Panc1 (cell line): ENCODE measurements around the gene ERC2. TPM values are rescaled to one million over a fixed set of nuclear protein-coding genes. Genes with fewer than 3 reads are reported as not detected.

Source experiments
- ATAC-seq: fragments of 200-7000 bp; cut with Tn5 transposase; 2 replicates; pipeline ENCODE4 v1.9.1; 2020; ENCODE audit warnings: mild to moderate bottlenecking, moderate library complexity
- BruUV-seq: library from RNA; stranded (reverse); fragments of 400-500 nt; replicated peaks from 2 replicates; lab custom pipeline; 2021; lab: Mats Ljungman, UMichigan
- CTCF ChIA-PET: fragments of 300-600 bp; sonication (Branson Sonifier 250); formaldehyde crosslinking; loops from one replicate; lab custom pipeline; 2022; ENCODE audit warnings: antibody characterized with exemption; lab: Charles Lee
- POLR2A ChIA-PET: fragments of 300-600 bp; sonication (Branson Sonifier 250); formaldehyde crosslinking; loops from one replicate; lab custom pipeline; 2022; ENCODE audit warnings: antibody characterized with exemption; lab: Charles Lee
- DNase-seq: peaks from one replicate; pipeline ENCODE4 v3.0.0-alpha.2; 2010; ENCODE audit warnings: low read depth, low spot score
- H3K27ac ChIP-seq: 2 replicates; pipeline ENCODE4 v1.5.1; 2011; ENCODE audit warnings: mild to moderate bottlenecking, low read length, inconsistent platforms
- H3K27me3 ChIP-seq: fragments of 200-500 bp; sonication (Bioruptor generic); 2 replicates; pipeline ENCODE4 v1.6.0; 2014; ENCODE audit warnings: low read length, inconsistent platforms; ENCODE audit not compliant: control insufficient read depth, insufficient read depth
- H3K36me3 ChIP-seq: fragments of 200-500 bp; sonication (Bioruptor generic); 2 replicates; pipeline ENCODE4 v1.5.1; 2014; ENCODE audit warnings: inconsistent platforms, mild to moderate bottlenecking, low read length, moderate library complexity; ENCODE audit not compliant: control insufficient read depth, insufficient read depth
- H3K4me1 ChIP-seq: 2 replicates; pipeline ENCODE4 v1.5.1; 2011; ENCODE audit warnings: inconsistent platforms, mild to moderate bottlenecking, low read length, moderate library complexity; ENCODE audit not compliant: control insufficient read depth, insufficient read depth
- H3K4me3 ChIP-seq, 2 experiments: 2 replicates each; pipeline ENCODE4 v1.5.1; 2011 to 2012; ENCODE audit warnings: low read depth in 2 of 2, low read length in 2 of 2, mild to moderate bottlenecking in 2 of 2, inconsistent platforms in 1 of 2, moderate library complexity in 1 of 2
- H3K9me3 ChIP-seq: fragments of 200-500 bp; sonication (Bioruptor generic); 2 replicates; pipeline ENCODE4 v1.5.1; 2014; ENCODE audit warnings: low read depth, mild to moderate bottlenecking, inconsistent platforms, low read length, moderate library complexity; ENCODE audit not compliant: control insufficient read depth, insufficient read depth
- CTCF ChIP-seq: fragments of 450-650 bp; IDR thresholded peaks from 2 replicates; pipeline ENCODE4 v1.5.1; 2017; ENCODE audit warnings: mild to moderate bottlenecking
- POLR2AphosphoS5 ChIP-seq: IDR thresholded peaks from 2 replicates; pipeline ENCODE4 v1.6.1; 2012; ENCODE audit warnings: mild to moderate bottlenecking, low read depth, low read length, moderate library complexity
- REST ChIP-seq, 2 experiments: IDR thresholded peaks; 2 replicates each; pipeline ENCODE4 v1.6.1; 2011 to 2012; ENCODE audit warnings: low read depth in 2 of 2, control low read depth in 1 of 2, low read length in 1 of 2, mild to moderate bottlenecking in 1 of 2, moderate library complexity in 1 of 2; ENCODE audit not compliant: insufficient read depth in 1 of 2
- SIN3A ChIP-seq: IDR thresholded peaks from 2 replicates; pipeline ENCODE4 v1.6.1; 2012; ENCODE audit warnings: low read depth, mild to moderate bottlenecking, low read length, moderate library complexity, borderline replicate concordance; ENCODE audit not compliant: insufficient read depth
- TCF7L2 ChIP-seq: IDR thresholded peaks from 2 replicates; pipeline ENCODE4 v1.6.1; 2011; ENCODE audit warnings: mild to moderate bottlenecking, low read depth, low read length, inconsistent platforms
- in situ Hi-C: cut with HindIII; loops from 2 replicates; pipeline ENCODE4 v1.10.0; 2016; ENCODE audit warnings: low sequenced_read_pairs, low pct_unique_long_range_greater_than_20kb
- intact Hi-C: fragments of 100-400 bp; cut with micrococcal nuclease; formaldehyde crosslinking; loops from one replicate; pipeline ENCODE4 v1.10.0; 2022; ENCODE audit not compliant: unreplicated experiment
- total RNA-seq: library from RNA; stranded (reverse); gene quantifications from one replicate; pipeline ENCODE4 v1.2.1, GENCODE V29; 2021; ENCODE audit not compliant: unreplicated experiment

ERC2 gene
- total RNA-seq, 1 experiment from 2014 or later, result 0.33 TPM

GRCh38 chr3:55466526-55466925 is 1001.7 kb downstream of the ERC2 start:
- Histone ChIP-seq H3K27ac (no peak overlapping the region), H3K27me3 (no peaks in the 10 kb centered on the region), H3K9me3 (no peaks in the 10 kb centered on the region), H3K36me3 (no peaks in the 10 kb centered on the region), H3K4me1 (no peaks in the 10 kb centered on the region), H3K4me3 (no peak overlapping the region)
- no TSS peak for BruUV-seq
- TF ChIP-seq CTCF (no peak), TCF7L2 (no peak), SIN3A (no peak), POLR2AphosphoS5 (no peak), REST (IDR thresholded peaks at IDR 0.05; ENCODE audit: insufficient read depth in 1 of 2, low read depth in 2 of 2, low read length in 1 of 2) (no peak)
- in situ Hi-C loops (no loop called here), intact Hi-C loops (no loop called here)
- ChIA-PET POLR2A (no interaction called here), CTCF (no interaction called here)
- ATAC-seq (no peak), DNase-seq (no peak)

- in situ Hi-C loops (no loop called here), intact Hi-C loops (no loop called here)
- Histone ChIP-seq H3K27me3 (no peaks in the 10 kb centered on the region), H3K9me3 (no peaks in the 10 kb centered on the region), H3K27ac (no peak overlapping the region), H3K4me3 (no peak overlapping the region), H3K36me3 (no peaks in the 10 kb centered on the region), H3K4me1 (no peaks in the 10 kb centered on the region)
- ChIA-PET CTCF (no interaction called here), POLR2A (no interaction called here)
- no TSS peak for BruUV-seq
- no peak for DNase-seq
- TF ChIP-seq POLR2AphosphoS5 (no peak), CTCF (no peak), TCF7L2 (no peak), SIN3A (no peak), REST (IDR thresholded peaks at IDR 0.05; ENCODE audit: insufficient read depth in 1 of 2, low read depth in 2 of 2, low read length in 1 of 2) (no peak)
- no peak for ATAC-seq
These were observed 1006.4 kb downstream of the ERC2 start for GRCh38 chr3:55461896-55462295.
